ENCODE data around the gene SLC16A7.
"Not testable (repeated sequence)": the region's sequence is repeated elsewhere in the genome, so short reads cannot be mapped to it uniquely, and the experiment has no call there.

DNA sequence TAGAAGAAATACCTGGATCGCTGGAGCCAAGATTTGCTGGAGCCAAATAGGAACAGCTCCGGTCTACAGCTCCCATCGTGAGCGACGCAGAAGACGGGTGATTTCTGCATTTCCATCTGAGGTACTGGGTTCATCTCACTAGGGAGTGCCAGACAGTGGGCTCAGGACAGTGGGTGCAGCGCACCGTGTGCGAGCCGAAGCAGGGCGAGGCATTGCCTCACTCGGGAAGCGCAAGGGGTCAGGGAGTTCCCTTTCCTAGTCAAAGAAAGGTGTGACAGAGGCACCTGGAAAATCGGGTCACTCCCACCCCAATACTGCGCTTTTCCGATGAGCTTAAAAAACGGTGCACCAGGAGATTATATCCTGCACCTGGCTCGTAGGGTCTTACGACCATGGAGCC, 155.3 kb downstream of the SLC16A7 start:
- TF ChIP-seq CTCF, POLR2A (IDR thresholded peaks at IDR 0.05): not testable (repeated sequence)

Measured in thyroid gland (tissue), 4 donors.